ENCODE data around the gene AFF4.

The AFF4 gene

DNA sequence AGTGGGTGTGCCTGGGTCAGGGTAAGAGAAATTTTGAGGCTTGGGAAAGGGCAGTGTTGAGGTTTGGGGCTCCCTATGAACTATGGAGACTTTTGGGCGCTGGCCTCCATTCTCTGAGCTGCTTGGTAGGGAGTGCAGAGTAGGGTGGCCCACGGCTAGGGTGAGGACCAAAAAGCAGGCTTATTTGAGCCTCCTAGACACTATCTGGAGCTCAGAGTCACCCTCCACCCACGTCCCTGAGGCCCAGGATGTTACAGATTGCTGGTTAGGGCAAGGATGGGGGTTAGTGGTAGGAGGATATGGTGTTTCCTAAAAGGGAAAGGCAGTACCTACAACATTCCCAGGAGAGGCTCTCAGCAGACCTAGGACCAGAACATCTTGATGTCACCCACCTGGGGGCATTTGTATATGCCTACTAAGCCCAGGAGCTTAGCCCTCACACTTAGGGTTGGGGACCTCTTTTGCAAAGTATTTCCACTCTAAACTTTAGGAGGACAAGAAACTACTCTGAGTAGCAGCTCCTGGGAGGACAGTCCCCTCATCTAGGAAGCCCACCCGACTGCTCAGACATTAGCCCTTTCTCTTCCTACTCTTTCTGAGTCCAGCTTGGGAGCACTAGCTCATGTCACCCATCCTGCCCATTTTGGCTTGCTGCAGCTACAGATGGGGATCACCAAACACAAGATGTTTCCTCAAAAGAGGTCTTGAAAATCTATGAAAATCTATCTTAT lies 135.3 kb downstream of the AFF4 start:
- TF ChIP-seq TAF1 (IDR thresholded peaks at IDR 0.05; ENCODE audit: borderline replicate concordance, insufficient read depth, low read length) (no peak), FOXP2 (optimal IDR thresholded peaks at IDR 0.05; ENCODE audit: borderline replicate concordance, extremely low read depth, extremely low read length, insufficient read depth) (no peak), POLR2AphosphoS5 (IDR thresholded peaks at IDR 0.05; ENCODE audit: low read depth, low read length) (no peak), SIN3A (IDR thresholded peaks at IDR 0.05; ENCODE audit: borderline replicate concordance, insufficient read depth, low read length) (no peak)
- TF ChIP-seq, protein P1, sequence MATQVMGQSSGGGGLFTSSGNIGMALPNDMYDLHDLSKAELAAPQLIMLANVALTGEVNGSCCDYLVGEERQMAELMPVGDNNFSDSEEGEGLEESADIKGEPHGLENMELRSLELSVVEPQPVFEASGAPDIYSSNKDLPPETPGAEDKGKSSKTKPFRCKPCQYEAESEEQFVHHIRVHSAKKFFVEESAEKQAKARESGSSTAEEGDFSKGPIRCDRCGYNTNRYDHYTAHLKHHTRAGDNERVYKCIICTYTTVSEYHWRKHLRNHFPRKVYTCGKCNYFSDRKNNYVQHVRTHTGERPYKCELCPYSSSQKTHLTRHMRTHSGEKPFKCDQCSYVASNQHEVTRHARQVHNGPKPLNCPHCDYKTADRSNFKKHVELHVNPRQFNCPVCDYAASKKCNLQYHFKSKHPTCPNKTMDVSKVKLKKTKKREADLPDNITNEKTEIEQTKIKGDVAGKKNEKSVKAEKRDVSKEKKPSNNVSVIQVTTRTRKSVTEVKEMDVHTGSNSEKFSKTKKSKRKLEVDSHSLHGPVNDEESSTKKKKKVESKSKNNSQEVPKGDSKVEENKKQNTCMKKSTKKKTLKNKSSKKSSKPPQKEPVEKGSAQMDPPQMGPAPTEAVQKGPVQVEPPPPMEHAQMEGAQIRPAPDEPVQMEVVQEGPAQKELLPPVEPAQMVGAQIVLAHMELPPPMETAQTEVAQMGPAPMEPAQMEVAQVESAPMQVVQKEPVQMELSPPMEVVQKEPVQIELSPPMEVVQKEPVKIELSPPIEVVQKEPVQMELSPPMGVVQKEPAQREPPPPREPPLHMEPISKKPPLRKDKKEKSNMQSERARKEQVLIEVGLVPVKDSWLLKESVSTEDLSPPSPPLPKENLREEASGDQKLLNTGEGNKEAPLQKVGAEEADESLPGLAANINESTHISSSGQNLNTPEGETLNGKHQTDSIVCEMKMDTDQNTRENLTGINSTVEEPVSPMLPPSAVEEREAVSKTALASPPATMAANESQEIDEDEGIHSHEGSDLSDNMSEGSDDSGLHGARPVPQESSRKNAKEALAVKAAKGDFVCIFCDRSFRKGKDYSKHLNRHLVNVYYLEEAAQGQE (IDR thresholded peaks at IDR 0.05; ENCODE audit: insufficient read depth in 1 of 2, low read depth in 2 of 2, low read length in 2 of 2): no peak

DNA sequence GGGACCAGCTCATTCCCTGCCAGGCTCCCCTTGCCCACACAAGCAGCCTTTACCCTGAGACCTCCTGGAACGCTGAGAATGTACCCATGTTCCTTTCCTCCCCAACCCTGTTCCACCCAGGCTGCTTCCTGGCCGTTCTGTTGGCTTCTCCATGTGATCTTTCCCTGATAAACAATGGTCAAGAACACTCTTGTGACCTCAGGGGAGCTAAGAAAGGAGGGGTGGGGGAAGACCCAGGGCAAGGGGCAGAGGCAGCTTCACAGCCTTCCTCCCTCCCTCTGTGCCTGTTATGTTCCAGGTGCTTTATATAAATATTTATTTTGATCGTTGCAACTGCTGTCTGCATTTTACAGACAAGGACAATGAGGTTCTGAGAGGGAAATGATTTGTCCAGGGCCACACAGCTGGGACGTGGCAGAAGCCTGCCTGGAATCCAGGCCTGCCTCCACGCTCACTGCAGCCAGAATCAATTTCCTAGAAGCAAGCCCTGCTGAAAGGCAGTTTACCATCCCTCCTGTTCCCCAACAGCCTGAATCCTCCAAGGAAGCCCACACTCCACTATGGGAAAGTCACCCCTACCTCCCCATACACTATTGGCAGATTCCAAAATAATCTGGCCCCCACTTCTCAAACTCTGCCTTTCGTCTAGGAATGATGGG lies 136.9 kb downstream of the AFF4 start:
- no peak for TF ChIP-seq POLR2AphosphoS5 (IDR thresholded peaks at IDR 0.05; ENCODE audit: low read depth, low read length)
- TF ChIP-seq SIN3A (IDR thresholded peaks at IDR 0.05; ENCODE audit: borderline replicate concordance, insufficient read depth, low read length): no peak
- TF ChIP-seq TAF1 (IDR thresholded peaks at IDR 0.05; ENCODE audit: borderline replicate concordance, insufficient read depth, low read length): no peak
- TF ChIP-seq, protein P1 (IDR thresholded peaks at IDR 0.05; ENCODE audit: insufficient read depth in 1 of 2, low read depth in 2 of 2, low read length in 2 of 2): no peak
- no peak for TF ChIP-seq FOXP2 (optimal IDR thresholded peaks at IDR 0.05; ENCODE audit: borderline replicate concordance, extremely low read depth, extremely low read length, insufficient read depth)

DNA sequence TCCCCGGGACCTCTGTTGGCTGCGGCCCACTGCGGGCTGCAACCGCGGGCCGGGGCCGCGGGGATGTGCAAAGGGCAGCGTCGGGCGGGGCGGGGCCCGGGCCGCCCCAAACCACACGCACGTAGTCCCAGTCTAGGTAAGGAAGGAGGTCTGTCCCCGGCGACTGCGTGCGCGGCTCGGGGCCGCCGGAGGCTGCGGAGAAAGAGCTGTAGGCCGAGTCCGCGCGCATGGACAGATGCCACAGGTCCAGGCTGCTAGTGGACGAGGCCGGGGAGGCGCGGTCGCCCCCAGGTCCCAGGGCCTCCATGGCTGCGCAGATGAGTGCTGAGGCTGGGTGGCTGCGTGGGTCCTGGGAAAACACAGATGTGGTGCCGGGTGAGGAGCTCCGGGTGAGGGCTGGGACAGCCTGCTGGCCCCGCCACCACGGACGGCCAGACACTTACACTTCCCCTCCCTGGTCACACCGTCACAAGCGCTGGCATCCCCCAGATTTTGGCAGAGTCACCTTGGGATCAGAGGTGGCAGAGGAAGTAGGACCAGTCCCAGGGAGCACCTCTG lies 137.5 kb downstream of the AFF4 start:
- no peak for TF ChIP-seq FOXP2 (optimal IDR thresholded peaks at IDR 0.05; ENCODE audit: borderline replicate concordance, extremely low read depth, extremely low read length, insufficient read depth)
- no peak for TF ChIP-seq SIN3A (IDR thresholded peaks at IDR 0.05; ENCODE audit: borderline replicate concordance, insufficient read depth, low read length)
- no peak for TF ChIP-seq POLR2AphosphoS5 (IDR thresholded peaks at IDR 0.05; ENCODE audit: low read depth, low read length)
- TF ChIP-seq, protein P1 (IDR thresholded peaks at IDR 0.05; ENCODE audit: insufficient read depth in 1 of 2, low read depth in 2 of 2, low read length in 2 of 2): no peak
- no peak for TF ChIP-seq TAF1 (IDR thresholded peaks at IDR 0.05; ENCODE audit: borderline replicate concordance, insufficient read depth, low read length)

Data from PFSK-1 (cell line).